ENCODE measurements around the gene PCLO. TPM values are rescaled to one million over a fixed set of nuclear protein-coding genes. Genes with fewer than 3 reads are reported as not detected.

The PCLO gene
- total and polyA plus RNA-seq, 2 donors, result 0.75 to 2.3 TPM

GRCh38 chr7:82859106-82859850, 303.4 kb downstream of the PCLO start:
- Histone ChIP-seq H3K36me3 (ENCODE audit: control insufficient read depth in 2 of 2, insufficient read depth in 2 of 2, low read length in 1 of 2) (no peaks in the 10 kb centered on the region), H3K4me3 (ENCODE audit: low read length in 2 of 2) (no peak overlapping the region), H3K27me3 (ENCODE audit: control insufficient read depth in 2 of 2, insufficient read depth in 1 of 2, low read length in 1 of 2) (no peaks in the 10 kb centered on the region), H3K9me3 (ENCODE audit: control insufficient read depth in 2 of 2, insufficient read depth in 1 of 2, low read length in 1 of 2) (no peaks in the 10 kb centered on the region), H3K4me1 (ENCODE audit: control insufficient read depth in 2 of 2, insufficient read depth in 2 of 2, low read length in 2 of 2) (no peaks in the 10 kb centered on the region), H3K27ac (ENCODE audit: low read depth in 1 of 2, low read length in 1 of 2) (no peak overlapping the region)
- 79% methylated on average over 1 of the region's 1 CpG for WGBS
- no peak for DNase-seq (ENCODE audit: low read depth in 6 of 9, low spot score in 9 of 9)

GRCh38 chr7:82851121-82851520, 311.6 kb downstream of the PCLO start:
- no peaks in the 10 kb centered on the region for H3K9me3 ChIP-seq (ENCODE audit: control insufficient read depth in 2 of 2, insufficient read depth in 1 of 2, low read length in 1 of 2)
- H3K27me3 ChIP-seq (ENCODE audit: control insufficient read depth in 2 of 2, insufficient read depth in 1 of 2, low read length in 1 of 2), result no peaks in the 10 kb centered on the region
- H3K36me3 ChIP-seq (ENCODE audit: control insufficient read depth in 2 of 2, insufficient read depth in 2 of 2, low read length in 1 of 2), result no peaks in the 10 kb centered on the region
- no peak for DNase-seq (ENCODE audit: low read depth in 6 of 9, low spot score in 9 of 9)
- no peak overlapping the region for H3K4me3 ChIP-seq (ENCODE audit: low read length in 2 of 2)
- H3K4me1 ChIP-seq (ENCODE audit: control insufficient read depth in 2 of 2, insufficient read depth in 2 of 2, low read length in 2 of 2), result no peaks in the 10 kb centered on the region
- over 99% methylated on average over 4 of the region's 4 CpGs for WGBS
- no peak overlapping the region for H3K27ac ChIP-seq (ENCODE audit: low read depth in 1 of 2, low read length in 1 of 2)

GRCh38 chr7:82841828-82842227, 320.9 kb downstream of the PCLO start:
- no peak overlapping the region for H3K27ac ChIP-seq (ENCODE audit: low read depth in 1 of 2, low read length in 1 of 2)
- no peak for DNase-seq (ENCODE audit: low read depth in 6 of 9, low spot score in 9 of 9)
- H3K36me3 ChIP-seq (ENCODE audit: control insufficient read depth in 2 of 2, insufficient read depth in 2 of 2, low read length in 1 of 2), result no peaks in the 10 kb centered on the region
- no peak overlapping the region for H3K4me3 ChIP-seq (ENCODE audit: low read length in 2 of 2)
- no peaks in the 10 kb centered on the region for H3K9me3 ChIP-seq (ENCODE audit: control insufficient read depth in 2 of 2, insufficient read depth in 1 of 2, low read length in 1 of 2)
- H3K4me1 ChIP-seq (ENCODE audit: control insufficient read depth in 2 of 2, insufficient read depth in 2 of 2, low read length in 2 of 2), result no peaks in the 10 kb centered on the region
- 100% methylated on average over 1 of the region's 1 CpG for WGBS
- no peaks in the 10 kb centered on the region for H3K27me3 ChIP-seq (ENCODE audit: control insufficient read depth in 2 of 2, insufficient read depth in 1 of 2, low read length in 1 of 2)

- Histone ChIP-seq H3K4me1 (ENCODE audit: control insufficient read depth in 2 of 2, insufficient read depth in 2 of 2, low read length in 2 of 2) (no peaks in the 10 kb centered on the region), H3K36me3 (ENCODE audit: control insufficient read depth in 2 of 2, insufficient read depth in 2 of 2, low read length in 1 of 2) (no peaks in the 10 kb centered on the region), H3K9me3 (ENCODE audit: control insufficient read depth in 2 of 2, insufficient read depth in 1 of 2, low read length in 1 of 2) (no peaks in the 10 kb centered on the region), H3K27me3 (ENCODE audit: control insufficient read depth in 2 of 2, insufficient read depth in 1 of 2, low read length in 1 of 2) (no peaks in the 10 kb centered on the region), H3K4me3 (ENCODE audit: low read length in 2 of 2) (no peak overlapping the region), H3K27ac (ENCODE audit: low read depth in 1 of 2, low read length in 1 of 2) (no peak overlapping the region)
- WGBS, result 81% methylated on average over 3 of the region's 3 CpGs
- DNase-seq (ENCODE audit: low read depth in 6 of 9, low spot score in 9 of 9), result no peak
These were observed 322.6 kb downstream of the PCLO start for GRCh38 chr7:82840061-82840460.

GRCh38 chr7:82839555-82839954, 323.1 kb downstream of the PCLO start:
- no peak for DNase-seq (ENCODE audit: low read depth in 6 of 9, low spot score in 9 of 9)
- Histone ChIP-seq H3K4me1 (ENCODE audit: control insufficient read depth in 2 of 2, insufficient read depth in 2 of 2, low read length in 2 of 2) (no peaks in the 10 kb centered on the region), H3K4me3 (ENCODE audit: low read length in 2 of 2) (no peak overlapping the region), H3K27me3 (ENCODE audit: control insufficient read depth in 2 of 2, insufficient read depth in 1 of 2, low read length in 1 of 2) (no peaks in the 10 kb centered on the region), H3K9me3 (ENCODE audit: control insufficient read depth in 2 of 2, insufficient read depth in 1 of 2, low read length in 1 of 2) (no peaks in the 10 kb centered on the region), H3K36me3 (ENCODE audit: control insufficient read depth in 2 of 2, insufficient read depth in 2 of 2, low read length in 1 of 2) (no peaks in the 10 kb centered on the region), H3K27ac (ENCODE audit: low read depth in 1 of 2, low read length in 1 of 2) (no peak overlapping the region)
- 81% methylated on average over 4 of the region's 4 CpGs for WGBS

- Histone ChIP-seq H3K4me1 (ENCODE audit: control insufficient read depth in 2 of 2, insufficient read depth in 2 of 2, low read length in 2 of 2) (no peaks in the 10 kb centered on the region), H3K4me3 (ENCODE audit: low read length in 2 of 2) (no peak overlapping the region), H3K36me3 (ENCODE audit: control insufficient read depth in 2 of 2, insufficient read depth in 2 of 2, low read length in 1 of 2) (no peaks in the 10 kb centered on the region), H3K27me3 (ENCODE audit: control insufficient read depth in 2 of 2, insufficient read depth in 1 of 2, low read length in 1 of 2) (no peaks in the 10 kb centered on the region), H3K27ac (ENCODE audit: low read depth in 1 of 2, low read length in 1 of 2) (no peak overlapping the region), H3K9me3 (ENCODE audit: control insufficient read depth in 2 of 2, insufficient read depth in 1 of 2, low read length in 1 of 2) (no peaks in the 10 kb centered on the region)
- DNase-seq (ENCODE audit: low read depth in 6 of 9, low spot score in 9 of 9), result no peak
These were observed 323.6 kb downstream of the PCLO start for GRCh38 chr7:82839063-82839462.

GRCh38 chr7:82838314-82838713, 324.4 kb downstream of the PCLO start:
- Histone ChIP-seq H3K4me3 (ENCODE audit: low read length in 2 of 2) (no peak overlapping the region), H3K4me1 (ENCODE audit: control insufficient read depth in 2 of 2, insufficient read depth in 2 of 2, low read length in 2 of 2) (no peaks in the 10 kb centered on the region), H3K27me3 (ENCODE audit: control insufficient read depth in 2 of 2, insufficient read depth in 1 of 2, low read length in 1 of 2) (no peaks in the 10 kb centered on the region), H3K9me3 (ENCODE audit: control insufficient read depth in 2 of 2, insufficient read depth in 1 of 2, low read length in 1 of 2) (no peaks in the 10 kb centered on the region), H3K27ac (ENCODE audit: low read depth in 1 of 2, low read length in 1 of 2) (no peak overlapping the region), H3K36me3 (ENCODE audit: control insufficient read depth in 2 of 2, insufficient read depth in 2 of 2, low read length in 1 of 2) (no peaks in the 10 kb centered on the region)
- DNase-seq (ENCODE audit: low read depth in 6 of 9, low spot score in 9 of 9), result no peak

- Histone ChIP-seq H3K27ac (ENCODE audit: low read depth in 1 of 2, low read length in 1 of 2) (no peak overlapping the region), H3K27me3 (ENCODE audit: control insufficient read depth in 2 of 2, insufficient read depth in 1 of 2, low read length in 1 of 2) (no peaks in the 10 kb centered on the region), H3K4me3 (ENCODE audit: low read length in 2 of 2) (no peak overlapping the region), H3K9me3 (ENCODE audit: control insufficient read depth in 2 of 2, insufficient read depth in 1 of 2, low read length in 1 of 2) (no peaks in the 10 kb centered on the region), H3K36me3 (ENCODE audit: control insufficient read depth in 2 of 2, insufficient read depth in 2 of 2, low read length in 1 of 2) (no peaks in the 10 kb centered on the region), H3K4me1 (ENCODE audit: control insufficient read depth in 2 of 2, insufficient read depth in 2 of 2, low read length in 2 of 2) (no peaks in the 10 kb centered on the region)
- 92% methylated on average over 2 of the region's 2 CpGs for WGBS
- no peak for DNase-seq (ENCODE audit: low read depth in 6 of 9, low spot score in 9 of 9)
These were observed 339.6 kb downstream of the PCLO start for GRCh38 chr7:82823073-82823472.

GRCh38 chr7:82821037-82821436, 341.6 kb downstream of the PCLO start:
- Histone ChIP-seq H3K27me3 (ENCODE audit: control insufficient read depth in 2 of 2, insufficient read depth in 1 of 2, low read length in 1 of 2) (no peaks in the 10 kb centered on the region), H3K27ac (ENCODE audit: low read depth in 1 of 2, low read length in 1 of 2) (no peak overlapping the region), H3K36me3 (ENCODE audit: control insufficient read depth in 2 of 2, insufficient read depth in 2 of 2, low read length in 1 of 2) (no peaks in the 10 kb centered on the region), H3K4me3 (ENCODE audit: low read length in 2 of 2) (no peak overlapping the region), H3K9me3 (ENCODE audit: control insufficient read depth in 2 of 2, insufficient read depth in 1 of 2, low read length in 1 of 2) (no peaks in the 10 kb centered on the region), H3K4me1 (ENCODE audit: control insufficient read depth in 2 of 2, insufficient read depth in 2 of 2, low read length in 2 of 2) (no peaks in the 10 kb centered on the region)
- DNase-seq (ENCODE audit: low read depth in 6 of 9, low spot score in 9 of 9), result no peak
- WGBS, result 97% methylated on average over 1 of the region's 1 CpG
